ENCODE results near the gene PSAP.

PSAP gene

DNA sequence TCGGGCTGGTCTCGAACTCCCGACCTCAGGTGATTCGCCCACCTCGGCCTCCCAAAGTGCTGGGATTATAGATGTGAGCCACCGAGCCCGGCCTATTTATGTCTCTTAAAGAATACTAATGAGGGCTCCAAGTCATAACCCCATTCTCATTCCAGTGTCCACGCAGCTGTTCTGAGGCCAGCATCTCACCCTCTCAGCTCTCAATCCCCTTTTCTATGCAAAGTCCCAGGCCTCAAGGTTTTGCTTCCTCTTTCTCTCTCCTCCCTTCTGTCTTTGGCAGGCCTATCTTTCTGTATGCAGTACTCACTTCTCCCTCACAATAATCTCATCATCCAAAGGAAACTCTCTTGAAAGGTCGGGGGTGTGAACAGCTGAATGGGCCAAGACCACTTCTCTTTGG, 49.7 kb downstream of the PSAP start:
- no peak for DNase-seq
- in situ Hi-C loops (cut with HindIII; ENCODE audit: low pct_ligation_motif_present, low pct_unique_long_range_greater_than_20kb, low sequenced_read_pairs), result no loop called here

DNA sequence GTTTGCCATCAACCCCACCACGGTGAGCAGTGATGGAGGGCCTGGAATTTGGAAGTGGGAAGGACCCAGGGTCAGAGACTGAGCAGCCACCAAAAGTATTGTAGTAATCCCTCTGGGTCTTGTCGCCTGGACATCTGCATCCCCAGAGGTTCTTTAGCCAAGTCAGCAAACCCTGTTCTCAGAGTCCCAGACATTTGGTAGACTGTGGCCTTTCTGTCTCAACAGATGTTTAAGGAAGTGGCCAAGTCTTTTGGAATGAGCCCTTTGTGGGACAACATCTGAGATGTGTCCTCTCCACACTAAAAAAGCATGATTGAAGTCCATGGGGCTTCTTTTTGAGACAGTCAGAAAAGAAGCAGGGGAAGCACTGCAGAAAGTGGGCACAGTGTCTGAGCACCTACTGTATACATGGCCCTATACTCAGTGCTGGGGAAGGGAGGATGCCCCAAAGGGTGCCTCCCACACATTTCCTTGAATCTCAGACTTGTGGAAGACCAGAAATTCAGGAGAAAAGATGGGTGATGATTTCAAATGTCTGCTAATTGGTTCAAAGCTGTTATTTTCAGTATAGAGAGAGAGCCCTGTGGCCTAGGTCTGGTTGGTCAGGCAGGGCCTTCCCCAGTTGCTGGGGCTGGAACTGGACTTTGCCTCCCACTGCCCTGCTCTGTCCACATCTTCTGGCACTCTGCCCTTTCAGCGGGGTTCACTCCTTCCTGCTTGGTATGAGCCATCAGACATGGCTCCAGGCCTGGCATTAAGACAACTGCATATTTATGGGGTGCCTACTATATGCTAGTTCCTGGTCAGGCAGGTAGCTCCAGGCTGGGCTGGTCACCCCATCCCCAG, 51.2 kb downstream of the PSAP start:
- no peak for DNase-seq
- in situ Hi-C loops (cut with HindIII; ENCODE audit: low pct_ligation_motif_present, low pct_unique_long_range_greater_than_20kb, low sequenced_read_pairs), result no loop called here

DNA sequence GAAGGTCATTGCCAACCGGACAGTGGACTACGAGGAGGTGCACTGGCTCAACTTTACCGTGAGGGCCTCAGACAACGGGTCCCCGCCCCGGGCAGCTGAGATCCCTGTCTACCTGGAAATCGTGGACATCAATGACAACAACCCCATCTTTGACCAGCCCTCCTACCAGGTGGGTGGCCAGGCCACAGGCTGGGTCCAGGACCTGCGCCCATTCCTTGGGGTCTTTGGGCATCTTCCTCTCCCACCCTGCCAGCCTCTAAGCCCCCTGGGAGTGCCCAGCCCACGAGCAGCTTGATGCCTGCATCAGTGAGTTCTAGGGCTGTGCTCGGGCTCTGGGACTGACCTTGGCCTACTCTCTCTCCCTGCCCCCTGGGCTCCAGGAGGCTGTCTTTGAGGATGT, 51.9 kb downstream of the PSAP start:
- in situ Hi-C loops (cut with HindIII; ENCODE audit: low pct_ligation_motif_present, low pct_unique_long_range_greater_than_20kb, low sequenced_read_pairs), result no loop called here
- DNase-seq, result no peak

DNA sequence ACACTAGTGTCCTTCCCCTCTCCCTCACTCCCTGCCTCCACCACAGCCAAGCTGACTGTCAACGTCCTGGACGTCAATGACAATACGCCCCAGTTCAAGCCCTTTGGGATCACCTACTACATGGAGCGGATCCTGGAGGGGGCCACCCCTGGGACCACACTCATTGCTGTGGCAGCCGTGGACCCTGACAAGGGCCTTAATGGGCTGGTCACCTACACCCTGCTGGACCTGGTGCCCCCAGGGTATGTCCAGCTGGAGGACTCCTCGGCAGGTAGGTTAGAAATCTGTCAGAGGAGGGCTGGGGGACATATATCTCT, 52.8 kb downstream of the PSAP start:
- in situ Hi-C loops (cut with HindIII; ENCODE audit: low pct_ligation_motif_present, low pct_unique_long_range_greater_than_20kb, low sequenced_read_pairs), result no loop called here
- no peak for DNase-seq

DNA sequence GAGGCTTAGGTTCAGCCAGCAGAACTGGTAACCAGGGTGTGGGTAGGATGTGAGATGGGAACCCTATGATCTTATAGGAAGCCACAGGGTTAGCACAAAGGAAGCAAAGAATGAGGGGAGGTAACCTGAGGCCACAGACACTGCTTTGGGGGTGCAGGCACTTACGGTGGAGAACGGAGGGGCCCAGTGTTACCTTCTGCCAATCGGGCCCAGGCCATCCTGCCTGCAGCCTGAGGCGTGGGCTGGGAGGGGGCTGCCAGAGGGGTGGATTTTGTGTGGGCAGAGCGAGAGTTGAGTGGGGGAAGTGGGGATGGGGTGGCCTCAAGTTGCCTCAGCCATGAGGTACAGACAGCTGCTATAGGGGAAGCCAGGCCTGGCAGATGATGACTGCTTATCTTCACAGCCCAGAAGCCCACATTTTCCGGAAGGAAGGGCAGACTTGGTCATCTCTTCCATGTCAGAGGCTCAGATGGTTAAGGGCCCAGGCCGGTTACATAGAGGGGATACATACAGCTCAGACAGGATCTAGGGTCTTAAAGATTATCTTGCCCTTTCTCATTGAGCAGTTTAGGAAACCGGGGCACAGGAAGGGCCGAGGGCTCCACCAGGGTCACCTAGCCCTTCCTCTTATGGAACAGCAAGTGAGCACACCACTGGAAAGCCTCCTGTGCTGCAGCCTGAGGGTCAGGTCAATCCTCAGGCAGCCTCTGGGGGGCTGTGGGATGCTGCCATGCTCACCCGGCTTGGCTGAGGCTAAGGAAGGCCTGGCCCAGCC, 53.3 kb downstream of the PSAP start:
- no peak for DNase-seq
- in situ Hi-C loops (cut with HindIII; ENCODE audit: low pct_ligation_motif_present, low pct_unique_long_range_greater_than_20kb, low sequenced_read_pairs), result no loop called here

DNA sequence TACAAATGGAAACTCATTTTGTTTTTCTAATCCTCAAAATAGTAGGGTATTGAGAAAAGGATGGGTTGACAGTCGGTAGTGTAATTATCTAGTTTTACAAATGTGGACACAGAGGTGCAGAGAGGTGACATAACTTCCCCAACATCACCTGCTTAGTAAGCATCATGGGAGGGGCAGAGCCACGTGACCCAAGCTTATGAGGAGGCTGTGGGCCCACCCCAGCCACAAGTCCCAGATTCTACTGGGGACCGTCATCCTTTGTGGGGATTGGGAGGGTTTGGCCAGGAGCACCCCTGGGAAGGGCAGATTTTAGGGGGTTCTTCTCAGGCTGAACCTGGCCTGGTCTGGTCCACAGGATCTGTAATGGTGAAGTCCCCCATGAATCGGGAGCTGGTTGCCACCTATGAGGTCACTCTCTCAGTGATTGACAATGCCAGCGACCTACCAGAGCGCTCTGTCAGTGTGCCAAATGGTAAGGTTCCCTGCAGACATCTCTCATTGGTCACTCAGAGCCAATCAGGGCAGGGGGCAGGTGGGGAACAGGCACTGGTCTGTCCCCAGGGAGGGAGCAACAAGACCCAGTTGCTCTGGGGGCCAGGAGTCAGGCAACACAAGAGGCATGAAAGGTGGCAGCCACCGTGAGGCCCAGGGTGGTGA, 54.2 kb downstream of the PSAP start:
- no peak for DNase-seq
- in situ Hi-C loops (cut with HindIII; ENCODE audit: low pct_ligation_motif_present, low pct_unique_long_range_greater_than_20kb, low sequenced_read_pairs), result no loop called here

DNA sequence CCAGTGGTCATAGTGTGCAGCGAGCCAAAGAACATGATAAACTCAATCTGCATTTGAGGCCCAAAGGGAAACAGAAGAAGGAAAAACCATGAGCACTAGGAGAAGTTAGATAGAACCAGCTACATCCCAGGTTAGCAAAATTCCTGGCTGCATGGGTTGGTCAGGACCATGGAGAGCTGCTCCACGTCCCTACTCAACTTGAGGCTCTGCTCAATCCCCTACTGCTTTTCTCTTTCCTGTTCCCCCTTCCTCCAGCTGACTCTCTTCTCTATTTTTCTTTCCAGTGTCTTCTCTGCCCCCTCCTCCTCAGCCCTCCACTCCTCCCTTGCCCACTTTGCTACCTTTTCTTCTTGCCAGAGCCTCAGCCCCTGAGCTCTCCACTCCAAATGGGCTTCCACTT, 55.8 kb downstream of the PSAP start:
- in situ Hi-C loops (cut with HindIII; ENCODE audit: low pct_ligation_motif_present, low pct_unique_long_range_greater_than_20kb, low sequenced_read_pairs), result no loop called here
- peak; percentile 55 for DNase-seq

DNA sequence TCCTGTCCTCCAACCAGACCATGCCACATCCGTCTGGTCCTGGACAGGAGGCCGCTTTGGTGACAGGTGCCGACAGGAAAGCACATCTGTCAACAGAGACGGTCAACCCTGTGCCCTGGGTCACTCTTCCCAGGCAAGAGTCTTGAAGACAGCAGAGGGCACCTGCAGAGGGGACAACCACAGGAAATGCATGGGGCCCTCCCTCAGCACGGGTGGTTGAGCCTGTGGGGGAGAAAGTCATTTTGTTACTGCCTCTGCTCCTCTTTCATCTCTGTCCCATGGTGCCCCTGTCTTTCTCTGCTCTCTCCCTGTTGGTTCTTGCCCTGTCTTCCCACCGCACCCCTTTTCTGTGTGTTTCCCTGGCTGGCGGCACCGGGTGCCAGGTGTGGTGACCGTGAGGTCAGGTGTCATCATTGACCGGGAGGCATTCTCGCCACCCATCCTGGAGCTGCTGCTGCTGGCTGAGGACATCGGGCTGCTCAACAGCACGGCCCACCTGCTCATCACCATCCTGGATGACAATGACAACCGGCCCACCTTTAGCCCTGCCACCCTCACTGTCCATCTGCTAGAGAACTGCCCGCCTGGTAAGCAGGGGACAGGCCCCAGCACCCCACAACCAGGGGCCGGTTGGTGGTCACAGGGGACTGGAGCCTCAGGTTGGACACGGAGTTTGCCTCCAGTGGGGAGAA, 60.2 kb downstream of the PSAP start:
- in situ Hi-C loops (cut with HindIII; ENCODE audit: low pct_ligation_motif_present, low pct_unique_long_range_greater_than_20kb, low sequenced_read_pairs), result no loop called here
- no peak for DNase-seq

DNA sequence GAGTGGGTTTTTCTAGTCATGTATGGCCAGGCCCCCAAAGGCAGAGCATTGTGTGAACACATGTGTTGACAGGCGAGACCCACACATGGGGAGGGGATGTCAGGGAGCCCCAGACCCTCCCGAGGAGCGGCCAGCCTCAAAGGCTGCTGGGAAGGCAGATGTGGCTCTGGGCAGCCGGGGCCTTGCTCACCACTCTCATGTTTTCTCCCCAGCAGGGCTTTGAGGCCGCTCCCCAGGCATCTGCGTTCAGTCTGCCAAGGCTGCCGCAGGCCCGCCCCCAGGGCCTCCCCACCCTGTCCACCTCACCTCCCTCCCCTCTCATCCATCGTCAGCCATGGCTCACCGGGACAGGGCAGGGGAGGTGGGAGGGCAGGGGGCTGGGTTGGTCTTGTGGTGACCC, 61.2 kb downstream of the PSAP start:
- no peak for DNase-seq
- in situ Hi-C loops (cut with HindIII; ENCODE audit: low pct_ligation_motif_present, low pct_unique_long_range_greater_than_20kb, low sequenced_read_pairs), result no loop called here

DNA sequence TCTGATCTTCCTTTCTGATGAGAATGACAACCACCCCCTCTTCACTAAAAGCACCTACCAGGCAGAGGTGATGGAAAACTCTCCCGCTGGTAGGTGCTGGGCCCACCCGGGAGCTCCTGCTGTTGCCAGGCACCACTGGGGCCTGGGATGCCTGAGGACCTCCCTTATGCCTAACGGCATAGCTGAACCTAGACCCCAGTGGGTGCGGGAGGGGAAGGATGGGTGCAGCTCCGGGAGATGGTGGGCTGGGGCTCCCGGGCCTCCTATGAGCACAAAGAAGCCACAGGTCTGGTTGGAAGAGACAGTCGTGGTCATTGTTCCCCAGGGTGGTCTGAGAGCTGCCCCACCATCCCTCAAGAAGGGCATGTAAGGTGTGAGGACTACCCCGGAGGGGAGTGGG, 62.1 kb downstream of the PSAP start:
- in situ Hi-C loops (cut with HindIII; ENCODE audit: low pct_ligation_motif_present, low pct_unique_long_range_greater_than_20kb, low sequenced_read_pairs), result no loop called here
- no peak for DNase-seq

DNA sequence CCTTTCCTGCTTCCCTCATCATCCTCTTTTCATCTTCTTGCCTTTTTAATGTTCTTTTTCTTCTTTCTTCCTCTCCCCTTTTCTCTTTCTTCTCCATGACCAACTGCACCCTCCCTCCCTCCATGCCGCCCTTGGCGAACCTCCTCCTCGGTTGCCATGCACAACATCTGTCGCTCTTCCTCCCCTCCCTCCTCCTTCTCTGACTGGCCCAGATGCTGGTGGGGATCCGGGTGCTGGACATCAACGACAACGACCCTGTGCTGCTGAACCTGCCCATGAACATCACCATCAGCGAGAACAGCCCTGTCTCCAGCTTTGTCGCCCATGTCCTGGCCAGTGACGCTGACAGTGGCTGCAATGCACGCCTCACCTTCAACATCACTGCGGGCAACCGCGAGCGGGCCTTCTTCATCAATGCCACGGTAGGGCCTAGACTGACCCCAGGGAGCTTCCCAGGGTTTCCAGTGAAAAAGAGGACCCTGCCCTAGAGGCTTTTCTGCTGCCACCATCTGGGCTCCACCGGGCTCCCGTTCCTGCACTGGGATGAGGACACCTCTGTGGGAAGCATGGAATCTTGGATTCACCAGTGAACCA, 66.3 kb downstream of the PSAP start:
- DNase-seq, result no peak
- in situ Hi-C loops (cut with HindIII; ENCODE audit: low pct_ligation_motif_present, low pct_unique_long_range_greater_than_20kb, low sequenced_read_pairs), result no loop called here

DNA sequence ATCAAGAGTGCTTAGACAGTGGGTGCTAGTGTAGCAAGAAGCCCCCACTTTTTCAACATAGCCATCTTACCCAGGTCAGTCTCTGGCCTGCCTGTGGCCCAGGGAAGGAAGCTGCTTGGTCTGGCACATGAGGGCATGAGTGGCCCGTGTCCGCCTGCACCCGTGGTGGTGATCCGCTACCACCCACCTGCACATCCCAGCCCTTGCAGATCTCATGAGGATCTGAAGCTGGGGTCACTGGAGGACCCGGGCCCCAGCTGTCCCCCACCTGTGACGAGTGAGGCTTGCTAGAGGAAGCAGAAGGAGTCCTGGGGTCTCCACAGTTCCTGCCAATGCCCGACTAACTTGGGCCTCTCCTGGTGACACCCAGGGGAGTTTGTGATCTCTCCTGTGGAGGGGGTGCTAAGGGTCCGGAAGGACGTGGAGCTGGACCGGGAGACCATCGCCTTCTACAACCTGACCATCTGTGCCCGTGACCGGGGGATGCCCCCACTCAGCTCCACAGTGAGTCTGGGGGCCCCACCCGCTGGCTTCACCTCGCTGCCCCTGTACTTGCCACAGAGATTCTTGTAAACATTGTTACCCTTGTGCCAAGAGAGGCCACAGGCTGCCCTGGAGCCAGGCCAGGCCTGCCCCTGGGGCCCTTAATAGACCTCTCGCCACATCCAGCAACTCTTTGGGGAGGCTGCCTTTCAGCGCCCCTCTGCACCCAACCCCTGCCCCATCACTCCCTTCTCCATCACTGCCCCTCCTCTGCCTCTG, 67.0 kb downstream of the PSAP start:
- no peak for DNase-seq
- in situ Hi-C loops (cut with HindIII; ENCODE audit: low pct_ligation_motif_present, low pct_unique_long_range_greater_than_20kb, low sequenced_read_pairs), result no loop called here

DNA sequence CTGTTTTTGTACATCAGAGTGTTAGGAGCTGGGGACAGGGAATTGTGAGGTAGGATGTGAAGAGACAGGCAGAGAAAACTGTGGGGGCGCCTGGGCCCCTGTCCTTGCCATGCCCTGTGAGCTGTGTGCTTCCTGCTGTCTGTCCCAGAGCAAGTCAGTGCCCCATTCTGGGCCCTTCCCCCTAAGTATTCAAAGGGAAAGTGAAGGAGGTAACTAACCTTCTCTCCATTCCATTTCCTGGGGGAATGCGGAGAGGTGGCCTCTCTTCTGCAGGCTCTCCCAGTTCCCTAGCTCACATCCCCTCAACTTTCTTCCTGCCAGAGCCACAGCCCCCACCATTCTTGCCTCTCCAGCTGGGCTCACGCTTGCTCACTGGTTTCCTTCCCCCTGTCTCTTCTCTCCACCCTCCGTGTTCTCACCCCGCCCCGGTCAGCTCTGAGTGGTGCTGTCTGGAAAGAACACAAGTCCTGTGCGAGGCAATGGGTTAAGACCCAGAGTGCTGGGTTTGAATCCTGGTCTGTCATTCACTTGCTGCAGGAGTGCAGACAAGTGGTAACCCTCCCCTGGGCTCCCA, 68.0 kb downstream of the PSAP start:
- in situ Hi-C loops (cut with HindIII; ENCODE audit: low pct_ligation_motif_present, low pct_unique_long_range_greater_than_20kb, low sequenced_read_pairs), result no loop called here
- no peak for DNase-seq

DNA sequence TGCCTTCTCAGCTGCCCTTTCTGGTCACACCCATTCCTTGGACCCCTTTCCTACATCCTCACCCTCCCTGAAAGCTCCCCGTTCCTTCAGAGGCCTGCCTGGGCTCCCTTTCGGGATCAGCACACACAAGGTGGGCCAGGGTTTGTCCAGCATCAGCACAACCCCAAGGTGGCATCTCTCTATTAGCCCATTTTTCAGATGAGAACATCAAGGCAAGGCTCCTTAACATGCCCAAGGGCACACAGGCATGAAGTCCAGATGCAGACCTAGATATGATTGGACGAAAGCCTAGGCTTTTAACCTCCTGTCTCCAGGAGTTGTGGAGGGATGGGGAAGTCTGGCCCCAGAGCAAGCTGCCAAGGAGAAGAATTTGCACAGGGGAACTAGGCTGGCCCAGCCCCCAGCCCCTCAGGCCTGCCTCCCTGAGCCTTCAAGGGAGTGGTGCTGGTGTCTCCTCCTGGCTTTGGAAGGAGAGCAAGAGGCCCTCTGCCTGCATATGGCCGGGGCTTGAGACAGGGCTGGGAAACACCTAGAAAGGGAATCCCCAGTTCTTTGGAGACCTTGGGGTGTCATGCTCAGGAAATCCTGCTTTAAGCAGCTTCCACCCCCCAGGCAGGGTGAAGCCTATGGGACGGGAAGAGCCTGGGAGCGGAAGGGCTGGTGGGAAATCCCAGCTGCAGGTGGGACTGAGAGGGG, 68.7 kb downstream of the PSAP start:
- in situ Hi-C loops (cut with HindIII; ENCODE audit: low pct_ligation_motif_present, low pct_unique_long_range_greater_than_20kb, low sequenced_read_pairs), result no loop called here
- no peak for DNase-seq

DNA sequence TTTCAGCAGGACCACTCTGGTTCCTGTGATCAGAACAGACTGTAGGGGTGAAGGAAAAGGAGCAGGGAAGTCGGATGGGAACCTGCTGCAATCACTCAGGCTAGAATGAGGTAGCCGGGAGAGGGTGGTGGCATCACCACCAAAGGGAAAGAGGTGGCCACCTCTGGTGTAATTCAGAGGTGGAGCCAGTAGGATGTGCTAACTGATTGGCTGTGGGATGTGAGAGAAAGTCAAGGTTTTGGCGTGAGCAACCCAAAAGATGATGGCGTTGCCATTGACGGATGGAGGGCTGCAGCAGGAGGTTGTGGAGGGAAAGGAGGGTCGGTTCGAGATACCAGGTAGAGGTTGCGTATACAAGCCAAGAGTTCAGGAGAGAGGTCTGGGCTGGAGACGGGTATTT, 70.3 kb downstream of the PSAP start:
- in situ Hi-C loops (cut with HindIII; ENCODE audit: low pct_ligation_motif_present, low pct_unique_long_range_greater_than_20kb, low sequenced_read_pairs), result no loop called here
- no peak for DNase-seq

DNA sequence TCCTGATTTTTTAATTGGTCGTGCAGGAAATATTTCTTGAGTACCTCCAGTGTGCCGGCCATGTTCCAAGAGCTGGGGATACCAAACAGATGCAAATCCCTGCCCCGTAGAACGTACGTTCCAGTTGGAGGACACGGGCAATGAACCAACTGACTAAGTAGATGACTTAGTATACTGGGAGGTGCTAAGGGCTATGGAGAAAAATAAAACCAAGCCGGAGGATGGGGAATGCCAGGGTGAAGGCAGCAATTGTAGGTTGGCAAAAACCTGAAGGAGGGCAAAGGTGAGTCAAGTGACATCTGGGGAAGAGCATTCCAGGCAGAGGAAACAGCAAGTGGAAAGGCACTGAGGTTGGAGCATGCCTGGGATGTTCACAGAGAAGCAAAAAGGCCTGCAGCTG, 70.9 kb downstream of the PSAP start:
- no peak for DNase-seq
- in situ Hi-C loops (cut with HindIII; ENCODE audit: low pct_ligation_motif_present, low pct_unique_long_range_greater_than_20kb, low sequenced_read_pairs), result no loop called here

DNA sequence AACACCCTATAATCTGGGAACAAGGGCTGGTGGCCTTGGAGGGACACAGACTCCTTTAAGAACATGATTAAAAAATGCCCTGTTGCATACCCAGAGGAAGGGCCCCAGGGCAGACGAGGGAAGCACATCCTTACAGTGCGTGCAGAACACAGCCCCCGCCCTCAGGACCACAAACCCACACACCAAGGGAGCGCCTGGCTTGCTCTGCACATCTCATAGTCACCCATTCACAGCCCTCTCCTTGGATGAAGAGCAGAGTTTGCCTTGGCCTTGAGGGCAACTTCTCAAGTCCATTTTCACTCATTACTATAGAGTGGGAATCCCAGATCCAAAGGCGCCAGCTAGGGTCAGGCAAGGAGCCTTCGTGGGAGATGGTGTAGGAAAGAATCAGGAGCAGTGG, 71.4 kb downstream of the PSAP start:
- in situ Hi-C loops (cut with HindIII; ENCODE audit: low pct_ligation_motif_present, low pct_unique_long_range_greater_than_20kb, low sequenced_read_pairs), result no loop called here
- no peak for DNase-seq
